GM10266 (cell line): ENCODE measurements around the gene GGACT.

Experiments used
- DNase-seq: peaks from one replicate; pipeline ENCODE4 v3.0.0; 2012; ENCODE audit errors: extremely low spot score
- TF ChIP-seq, protein P1 (sequence below): IDR thresholded peaks from 2 replicates; pipeline ENCODE4 v1.5.1; 2012; ENCODE audit warnings: mild to moderate bottlenecking, low read depth; ENCODE audit not compliant: control insufficient read depth, insufficient read depth; ENCODE audit errors: missing control alignments

GGACT gene

DNA sequence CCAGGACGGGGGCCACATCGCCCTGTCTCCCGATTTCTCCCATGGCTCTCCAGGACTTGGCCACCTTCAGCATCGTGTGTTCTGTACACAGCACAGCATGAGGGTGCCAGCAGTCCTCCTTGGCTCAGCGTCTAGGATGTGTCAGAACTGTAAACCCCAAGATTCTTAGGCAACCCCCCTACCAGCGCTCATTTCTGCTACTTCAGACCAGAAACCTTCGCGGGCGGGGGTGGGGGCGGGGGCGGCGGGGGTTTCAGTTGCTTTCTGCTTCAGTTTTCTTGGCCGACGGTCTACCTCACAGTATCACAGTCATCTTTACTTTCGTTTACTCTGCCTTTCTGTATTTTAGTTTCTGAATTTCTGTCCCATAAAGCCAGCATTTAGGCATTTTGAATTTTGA, 82.4 kb downstream of the GGACT start:
- DNase-seq, result peak; percentile 66
- TF ChIP-seq, protein P1, sequence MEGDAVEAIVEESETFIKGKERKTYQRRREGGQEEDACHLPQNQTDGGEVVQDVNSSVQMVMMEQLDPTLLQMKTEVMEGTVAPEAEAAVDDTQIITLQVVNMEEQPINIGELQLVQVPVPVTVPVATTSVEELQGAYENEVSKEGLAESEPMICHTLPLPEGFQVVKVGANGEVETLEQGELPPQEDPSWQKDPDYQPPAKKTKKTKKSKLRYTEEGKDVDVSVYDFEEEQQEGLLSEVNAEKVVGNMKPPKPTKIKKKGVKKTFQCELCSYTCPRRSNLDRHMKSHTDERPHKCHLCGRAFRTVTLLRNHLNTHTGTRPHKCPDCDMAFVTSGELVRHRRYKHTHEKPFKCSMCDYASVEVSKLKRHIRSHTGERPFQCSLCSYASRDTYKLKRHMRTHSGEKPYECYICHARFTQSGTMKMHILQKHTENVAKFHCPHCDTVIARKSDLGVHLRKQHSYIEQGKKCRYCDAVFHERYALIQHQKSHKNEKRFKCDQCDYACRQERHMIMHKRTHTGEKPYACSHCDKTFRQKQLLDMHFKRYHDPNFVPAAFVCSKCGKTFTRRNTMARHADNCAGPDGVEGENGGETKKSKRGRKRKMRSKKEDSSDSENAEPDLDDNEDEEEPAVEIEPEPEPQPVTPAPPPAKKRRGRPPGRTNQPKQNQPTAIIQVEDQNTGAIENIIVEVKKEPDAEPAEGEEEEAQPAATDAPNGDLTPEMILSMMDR, result no peak

DNA sequence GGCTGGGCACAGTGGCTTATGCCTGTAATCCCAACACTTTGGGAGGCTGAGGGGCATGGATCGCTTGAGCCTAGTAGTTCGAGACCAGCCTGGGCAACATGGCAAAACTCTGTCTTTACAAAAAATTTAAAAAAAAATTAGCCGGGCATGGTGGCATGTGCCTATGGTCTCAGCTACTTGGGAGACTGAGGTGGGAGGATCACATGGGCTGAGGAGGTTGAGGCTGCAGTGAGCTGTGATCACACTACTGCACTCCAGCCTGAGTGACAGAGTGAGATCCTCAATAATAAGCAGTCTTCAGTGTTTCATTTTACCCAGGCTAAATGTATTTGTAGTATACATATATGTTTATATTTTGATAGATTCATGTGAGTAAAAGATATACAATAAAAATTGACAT, 85.0 kb downstream of the GGACT start:
- TF ChIP-seq, protein P1, result no peak
- no peak for DNase-seq

DNA sequence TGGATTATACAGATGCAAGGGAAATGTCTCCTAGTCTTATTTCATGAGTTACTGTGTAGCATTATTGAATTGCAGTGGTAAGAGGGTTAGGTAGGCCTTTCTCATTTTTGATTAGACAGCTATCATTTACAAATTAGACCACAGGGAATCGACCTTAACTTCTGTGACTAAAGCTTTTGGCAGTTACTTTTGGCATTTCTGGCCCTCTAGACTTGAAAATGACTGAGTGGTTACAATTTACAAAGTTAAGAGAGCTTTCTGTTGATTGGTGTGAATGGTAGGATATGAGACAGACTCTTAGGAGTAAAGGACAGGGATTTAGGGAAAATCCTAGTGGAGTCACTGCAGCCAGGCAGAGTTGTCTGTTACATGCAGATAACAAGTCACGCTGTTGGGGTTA, 86.1 kb downstream of the GGACT start:
- DNase-seq, result no peak
- TF ChIP-seq, protein P1, result no peak

DNA sequence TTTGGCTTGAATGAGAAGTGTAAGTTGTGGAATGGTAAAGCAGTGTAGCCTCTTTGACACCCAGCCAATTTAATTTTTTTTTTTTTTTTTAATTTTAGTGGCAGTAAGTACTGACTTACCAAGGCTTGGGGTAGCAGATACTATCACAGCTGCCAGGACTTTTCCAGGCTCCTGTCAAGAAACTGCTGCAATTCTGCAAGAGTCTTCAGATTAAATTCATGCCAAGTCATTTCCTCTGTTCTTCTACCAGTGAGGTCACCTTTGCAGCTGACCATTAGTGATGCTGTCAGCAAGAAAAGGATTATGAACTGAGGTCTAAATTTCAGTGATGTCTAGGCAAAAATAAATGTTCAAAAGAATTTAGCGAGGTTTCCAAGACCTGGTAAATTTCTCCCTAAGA, 91.2 kb downstream of the GGACT start:
- DNase-seq, result no peak
- TF ChIP-seq, protein P1, result no peak

DNA sequence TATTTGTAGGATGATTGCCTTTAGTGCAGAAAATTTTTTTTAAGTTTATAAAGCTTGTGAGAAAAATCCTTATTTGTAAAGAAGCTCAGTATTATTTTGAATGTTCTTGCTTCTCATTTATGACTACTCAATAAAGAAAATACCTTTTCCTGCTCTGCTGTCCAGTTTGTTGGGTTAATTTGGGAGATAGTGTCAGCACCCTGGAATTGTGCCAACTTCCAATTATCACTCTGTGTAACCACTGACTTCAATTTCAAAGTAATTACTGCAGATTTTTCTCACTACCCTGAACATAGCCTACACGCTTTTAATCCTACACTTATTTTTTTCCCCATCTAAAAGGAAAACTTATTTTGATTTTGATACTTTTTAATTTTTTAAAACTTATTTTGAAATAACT, 93.1 kb downstream of the GGACT start:
- DNase-seq, result no peak
- TF ChIP-seq, protein P1, result no peak

DNA sequence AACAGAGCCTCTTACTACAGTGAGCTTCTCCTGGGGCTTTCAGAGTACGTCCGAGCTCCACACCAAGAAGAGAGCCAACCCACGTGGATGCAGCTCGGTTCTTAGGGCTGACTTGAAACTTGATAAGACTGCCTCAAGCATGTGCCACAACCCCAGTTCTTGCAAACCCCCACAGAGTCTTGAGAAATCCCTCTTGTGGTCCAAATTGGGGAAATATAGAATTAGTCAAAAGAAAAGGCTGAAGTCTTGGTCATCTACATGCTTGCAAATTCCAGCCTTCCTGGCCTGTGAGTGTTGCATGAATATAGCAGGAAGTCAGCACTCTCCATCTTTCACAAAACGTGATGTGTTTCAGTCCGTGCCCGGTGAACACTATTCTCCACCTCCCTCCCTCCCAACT, 95.2 kb downstream of the GGACT start:
- DNase-seq, result no peak
- TF ChIP-seq, protein P1, result no peak

DNA sequence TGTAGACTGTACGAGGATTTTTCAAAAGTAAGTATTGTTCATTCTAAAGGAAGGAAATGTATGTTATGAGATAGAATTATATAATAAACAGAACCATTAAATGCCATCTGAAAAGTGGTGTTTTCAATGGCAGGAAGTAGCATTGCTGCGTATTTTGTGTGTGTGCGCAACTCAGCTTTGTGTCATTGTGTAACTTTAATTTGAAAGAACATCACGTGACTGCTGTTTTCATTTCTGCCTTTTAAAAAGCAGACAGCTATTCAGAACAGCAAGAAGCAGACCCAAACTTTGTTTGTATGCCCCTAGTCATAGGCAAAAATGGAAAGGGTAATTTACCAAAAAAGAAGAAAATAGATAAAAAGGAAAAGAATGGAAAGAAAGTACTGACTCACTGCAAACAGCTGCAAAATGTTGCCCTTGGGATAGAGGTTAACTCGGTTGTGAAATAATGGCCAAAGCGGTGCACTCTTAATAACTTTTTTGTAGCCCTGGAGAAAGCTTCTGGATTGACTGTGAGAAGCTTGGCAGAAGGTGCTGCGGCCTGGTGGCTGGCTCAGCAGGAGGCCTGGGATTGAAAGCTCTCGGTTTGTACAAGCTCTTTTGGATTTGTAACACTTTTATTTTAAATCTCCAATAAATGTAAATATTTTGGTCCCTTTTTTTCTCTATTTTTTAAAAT, 97.3 kb downstream of the GGACT start:
- TF ChIP-seq, protein P1, result no peak

More for the DNA sequence above, 97.3 kb downstream of the GGACT start:
- no peak for DNase-seq
